Mononuclear cell (primary cell): ENCODE results near the gene SPNS2. TPM values are rescaled to one million over a fixed set of nuclear protein-coding genes. Genes with fewer than 3 reads are reported as not detected.

Source experiments
- H3K27me3 ChIP-seq: 2 replicates; pipeline ENCODE4 v1.6.0; 2011; ENCODE audit warnings: low read length, control low read depth; ENCODE audit not compliant: insufficient read depth
- H3K4me1 ChIP-seq: 2 replicates; pipeline ENCODE4 v1.5.1; 2011; ENCODE audit warnings: mild to moderate bottlenecking, low read length, control low read depth; ENCODE audit not compliant: insufficient read depth
- H3K4me3 ChIP-seq: 2 replicates; pipeline ENCODE4 v1.5.1; 2011; ENCODE audit warnings: mild to moderate bottlenecking, low read length, moderate library complexity
- H3K9me3 ChIP-seq: 2 replicates; pipeline ENCODE4 v1.5.1; 2011; ENCODE audit warnings: low read depth, mild to moderate bottlenecking, control low read depth, low read length
- total RNA-seq: library from RNA; depleted of rRNA; stranded (reverse); fragments of >200 nt; gene quantifications from one replicate; pipeline ENCODE4 v1.2.3, GENCODE V29; 2012

The SPNS2 gene, protein sequence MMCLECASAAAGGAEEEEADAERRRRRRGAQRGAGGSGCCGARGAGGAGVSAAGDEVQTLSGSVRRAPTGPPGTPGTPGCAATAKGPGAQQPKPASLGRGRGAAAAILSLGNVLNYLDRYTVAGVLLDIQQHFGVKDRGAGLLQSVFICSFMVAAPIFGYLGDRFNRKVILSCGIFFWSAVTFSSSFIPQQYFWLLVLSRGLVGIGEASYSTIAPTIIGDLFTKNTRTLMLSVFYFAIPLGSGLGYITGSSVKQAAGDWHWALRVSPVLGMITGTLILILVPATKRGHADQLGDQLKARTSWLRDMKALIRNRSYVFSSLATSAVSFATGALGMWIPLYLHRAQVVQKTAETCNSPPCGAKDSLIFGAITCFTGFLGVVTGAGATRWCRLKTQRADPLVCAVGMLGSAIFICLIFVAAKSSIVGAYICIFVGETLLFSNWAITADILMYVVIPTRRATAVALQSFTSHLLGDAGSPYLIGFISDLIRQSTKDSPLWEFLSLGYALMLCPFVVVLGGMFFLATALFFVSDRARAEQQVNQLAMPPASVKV
- 0.10 TPM for total RNA-seq

DNA sequence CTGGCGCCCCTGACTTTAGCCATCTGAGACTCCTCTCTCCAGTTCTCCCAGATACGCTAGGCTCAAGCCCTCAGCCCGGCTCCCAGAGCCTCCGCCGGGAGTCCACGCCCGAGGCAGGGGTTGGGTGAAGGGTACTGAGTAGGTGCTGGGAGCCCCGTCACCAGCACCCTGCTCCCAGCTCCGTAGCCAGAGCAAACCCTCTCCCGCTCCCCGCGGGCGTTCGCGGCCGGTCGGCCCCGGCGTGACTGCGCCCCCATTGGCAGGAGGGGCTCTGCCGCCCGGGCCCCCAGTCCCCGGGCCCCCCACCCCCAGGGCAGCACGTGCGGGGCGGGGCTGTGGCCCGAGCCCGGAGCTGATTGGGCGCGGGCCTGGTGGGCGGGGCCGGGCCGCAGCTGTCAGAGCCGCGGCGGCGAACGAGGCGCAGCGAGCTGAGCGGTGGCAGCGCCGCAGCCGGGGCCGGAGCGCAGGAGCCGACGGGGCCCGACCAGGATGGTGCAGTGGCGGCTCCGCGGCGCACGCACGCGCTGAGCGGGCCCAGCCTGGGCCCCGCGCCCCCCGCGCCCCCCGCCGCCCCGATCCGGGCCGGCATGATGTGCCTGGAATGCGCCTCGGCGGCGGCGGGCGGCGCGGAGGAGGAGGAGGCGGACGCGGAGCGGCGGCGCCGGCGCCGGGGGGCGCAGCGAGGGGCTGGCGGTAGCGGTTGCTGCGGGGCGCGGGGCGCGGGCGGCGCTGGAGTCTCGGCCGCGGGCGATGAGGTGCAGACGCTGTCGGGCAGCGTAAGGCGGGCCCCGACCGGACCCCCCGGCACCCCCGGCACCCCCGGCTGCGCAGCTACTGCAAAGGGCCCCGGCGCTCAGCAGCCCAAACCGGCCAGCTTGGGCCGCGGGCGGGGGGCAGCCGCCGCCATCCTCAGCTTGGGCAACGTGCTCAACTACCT lies at the start of gene SPNS2:
Gene SPNS2, plus strand, starts transcription at position 421 of the 937 bp plus-strand sequence. Its CDS starts 167 bp downstream, at position 588.
- Histone ChIP-seq H3K4me3 (peak within 1 kb of the TSS; percentile 24), H3K4me1 (peaks cover 19% of the 10 kb centered on the region), H3K9me3 (no peaks in the 10 kb centered on the region), H3K27me3 (peaks cover 19% of the 10 kb centered on the region)

DNA sequence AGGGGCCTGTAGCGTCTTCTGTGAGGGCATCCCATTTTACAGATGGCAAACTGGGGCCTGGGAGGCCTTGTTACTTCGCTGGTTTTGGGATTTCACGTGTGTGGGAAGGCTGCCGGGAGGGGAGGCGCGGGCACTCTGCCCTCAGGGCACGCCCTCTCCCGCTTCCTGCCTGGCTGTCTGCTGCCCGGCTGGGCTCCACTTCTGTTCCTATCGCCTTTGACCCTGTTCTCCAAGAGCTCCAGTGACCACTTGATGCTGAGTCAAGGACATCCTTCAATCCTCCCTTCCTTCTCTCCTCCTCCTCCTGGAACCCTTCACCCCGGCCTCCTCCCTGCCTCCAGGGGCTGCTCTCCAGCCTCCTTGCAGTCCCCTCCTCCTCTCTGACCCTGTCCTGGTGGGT lies 48.9 kb upstream of the SPNS2 start:
- Histone ChIP-seq H3K4me1 (peaks cover 7% of the 10 kb centered on the region), H3K4me3 (no peak overlapping the region), H3K27me3 (no peaks in the 10 kb centered on the region), H3K9me3 (no peaks in the 10 kb centered on the region)

DNA sequence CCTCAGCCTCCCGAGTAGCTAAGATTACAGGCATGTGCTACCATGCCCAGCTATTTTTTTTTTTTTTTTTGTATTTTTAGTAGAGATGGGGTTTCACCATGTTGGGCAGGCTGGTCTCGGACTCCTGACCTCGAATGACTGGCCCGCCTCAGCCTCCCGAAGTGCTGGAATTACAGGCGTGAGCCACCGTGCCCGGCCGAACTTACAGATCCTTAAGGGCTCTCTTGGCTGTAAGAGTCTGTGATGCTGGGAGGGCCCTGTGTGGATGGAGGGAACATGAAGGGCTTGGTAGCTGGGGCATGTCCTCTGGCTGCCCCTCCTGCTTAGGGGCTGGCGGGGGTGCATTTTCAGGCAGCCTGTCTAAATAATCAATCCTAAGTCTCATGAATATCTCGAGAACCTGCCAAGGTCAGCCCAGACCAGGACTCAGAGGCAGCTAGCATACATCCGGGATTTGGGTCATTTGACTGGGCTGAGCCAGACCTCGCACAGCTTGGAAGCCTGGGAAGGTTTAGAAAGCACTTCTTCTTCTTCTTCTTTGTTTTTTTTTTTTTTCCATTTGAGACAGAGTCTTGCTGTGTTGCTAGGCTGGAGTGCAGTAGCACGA lies 47.9 kb upstream of the SPNS2 start:
- H3K4me1 ChIP-seq, result peaks cover 3% of the 10 kb centered on the region
- H3K4me3 ChIP-seq, result no peak overlapping the region
- no peaks in the 10 kb centered on the region for H3K27me3 ChIP-seq
- no peaks in the 10 kb centered on the region for H3K9me3 ChIP-seq

DNA sequence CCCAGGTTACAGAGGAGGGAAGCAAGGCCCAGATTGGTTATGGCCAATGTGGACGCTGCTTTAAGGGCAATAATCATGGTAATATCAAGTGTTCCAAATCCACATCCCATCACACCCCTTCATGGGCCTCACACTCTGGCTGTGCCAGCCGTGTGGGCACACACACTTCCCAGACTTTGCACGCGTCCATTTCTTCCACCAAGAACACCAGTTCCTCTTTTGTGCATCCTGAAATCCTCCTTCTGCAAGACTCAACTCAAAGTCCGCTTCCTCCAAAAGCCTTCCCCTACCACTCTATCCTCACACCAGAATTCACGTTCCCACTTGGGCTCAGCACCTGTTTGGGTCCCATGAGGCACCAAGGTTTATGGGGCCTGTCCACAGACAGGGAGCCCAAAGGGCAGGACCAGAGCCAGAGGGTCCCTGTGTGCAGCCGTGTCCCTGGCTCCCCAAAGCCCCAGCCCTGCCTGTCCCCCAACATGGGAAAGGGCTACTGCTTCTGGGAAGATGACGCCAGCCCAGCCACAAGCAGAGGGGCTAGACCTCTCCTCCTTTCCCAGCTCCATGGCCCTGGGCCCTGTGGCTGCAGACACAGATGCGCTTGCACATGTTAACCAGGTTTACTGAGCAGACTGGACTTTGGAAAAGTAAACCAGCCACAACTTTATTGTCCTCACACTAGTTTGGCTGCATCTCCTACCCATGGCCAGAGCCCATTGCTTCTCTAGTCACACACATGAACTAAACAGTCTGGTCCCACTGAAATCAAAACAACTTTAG lies 44.7 kb upstream of the SPNS2 start:
- Histone ChIP-seq H3K27me3 (no peaks in the 10 kb centered on the region), H3K4me3 (no peak overlapping the region), H3K4me1 (peaks cover 3% of the 10 kb centered on the region), H3K9me3 (no peaks in the 10 kb centered on the region)

DNA sequence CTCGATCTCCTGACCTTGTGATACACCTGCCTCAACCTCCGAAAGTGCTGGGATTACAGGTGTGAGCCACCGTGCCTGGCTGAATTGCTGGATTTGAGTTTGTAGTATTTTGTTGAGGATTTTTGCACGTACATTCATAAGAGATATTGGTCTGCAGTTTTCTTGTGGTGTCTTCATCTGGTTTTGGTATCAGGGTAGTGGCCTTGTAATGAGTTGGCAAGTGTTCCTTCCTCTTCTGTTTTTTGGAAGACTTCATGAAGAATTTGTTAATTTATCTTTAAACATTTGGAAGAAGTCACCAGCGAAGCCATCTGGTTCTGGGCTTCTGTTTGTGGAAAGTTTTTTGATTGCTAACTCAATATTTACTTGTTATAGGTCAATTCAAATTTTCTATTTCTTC lies 38.0 kb upstream of the SPNS2 start:
- no peaks in the 10 kb centered on the region for H3K9me3 ChIP-seq
- H3K27me3 ChIP-seq, result no peaks in the 10 kb centered on the region
- H3K4me1 ChIP-seq, result no peaks in the 10 kb centered on the region
- no peak overlapping the region for H3K4me3 ChIP-seq

DNA sequence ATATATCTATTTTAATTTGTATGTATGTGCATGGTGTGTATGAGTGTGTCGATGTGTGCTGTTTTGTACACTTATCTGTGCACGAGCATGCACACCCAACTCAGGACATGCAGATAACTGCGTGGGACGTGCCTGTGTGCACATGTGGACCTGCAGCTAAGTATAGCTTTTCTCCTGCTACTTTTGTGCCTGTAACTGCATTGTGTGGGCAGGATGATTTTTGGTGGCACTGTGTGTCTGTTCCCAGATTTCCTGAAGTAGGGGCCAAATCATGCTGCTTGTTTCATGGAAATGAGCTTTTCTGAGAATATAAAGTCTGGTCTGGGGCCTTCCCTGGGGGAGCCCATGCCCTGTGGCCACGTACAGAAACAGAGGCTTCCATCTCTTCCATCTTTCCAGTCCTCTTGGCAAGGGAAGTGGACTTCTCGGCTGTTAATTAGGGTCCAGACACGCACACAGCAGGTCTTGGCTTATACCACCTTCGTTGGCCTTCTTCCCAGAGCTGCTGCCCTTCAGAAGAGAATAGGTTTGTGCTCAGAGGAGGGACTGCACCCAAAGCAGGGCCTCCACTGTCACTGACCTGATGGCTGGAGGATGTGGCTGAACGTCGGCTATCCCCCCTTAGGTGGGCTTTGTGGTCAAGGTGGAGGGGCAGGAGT lies 34.7 kb upstream of the SPNS2 start:
- Histone ChIP-seq H3K4me1 (no peaks in the 10 kb centered on the region), H3K27me3 (no peaks in the 10 kb centered on the region), H3K4me3 (no peak overlapping the region), H3K9me3 (no peaks in the 10 kb centered on the region)

DNA sequence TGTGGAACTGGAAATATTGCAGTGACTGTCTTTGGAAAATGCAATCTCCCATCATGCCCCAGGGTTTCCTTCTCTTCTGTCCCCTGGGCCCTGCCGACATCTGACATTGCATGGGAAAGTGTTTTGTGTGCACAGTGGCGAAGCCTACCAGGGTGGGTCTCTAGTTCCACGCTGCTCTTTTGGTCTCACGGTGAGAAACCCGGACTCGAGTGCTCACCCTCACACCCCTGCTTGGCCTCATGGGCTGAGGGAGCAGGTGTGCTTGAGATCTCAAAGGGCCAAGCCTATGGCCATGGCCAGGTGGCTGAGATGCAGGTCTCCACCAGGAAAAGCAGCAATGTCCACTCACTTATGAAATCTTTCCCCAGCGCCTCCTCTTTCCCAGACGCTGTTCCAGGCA lies 32.9 kb upstream of the SPNS2 start:
- Histone ChIP-seq H3K4me1 (no peaks in the 10 kb centered on the region), H3K27me3 (no peaks in the 10 kb centered on the region), H3K4me3 (no peak overlapping the region), H3K9me3 (no peaks in the 10 kb centered on the region)

DNA sequence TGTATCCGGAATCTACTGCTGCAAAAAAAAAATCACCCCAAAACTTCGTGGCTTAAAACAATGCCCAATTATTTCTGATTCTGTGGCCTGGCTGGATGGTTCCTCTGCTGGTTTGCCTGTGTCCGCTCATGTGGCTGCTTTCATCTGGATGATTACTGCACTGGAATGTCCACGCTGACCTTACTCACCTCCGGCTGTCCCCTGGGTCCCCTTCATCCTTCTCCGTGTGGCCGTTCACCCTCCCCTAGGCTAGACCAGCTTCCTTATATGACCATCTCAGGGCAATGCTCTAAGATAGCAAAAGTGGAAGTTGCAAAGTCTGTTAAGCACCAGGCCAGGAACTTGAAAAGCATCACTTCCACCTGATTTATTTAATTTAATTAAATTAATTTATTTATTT lies 31.4 kb upstream of the SPNS2 start:
- H3K9me3 ChIP-seq, result no peaks in the 10 kb centered on the region
- no peaks in the 10 kb centered on the region for H3K27me3 ChIP-seq
- no peak overlapping the region for H3K4me3 ChIP-seq
- no peaks in the 10 kb centered on the region for H3K4me1 ChIP-seq

DNA sequence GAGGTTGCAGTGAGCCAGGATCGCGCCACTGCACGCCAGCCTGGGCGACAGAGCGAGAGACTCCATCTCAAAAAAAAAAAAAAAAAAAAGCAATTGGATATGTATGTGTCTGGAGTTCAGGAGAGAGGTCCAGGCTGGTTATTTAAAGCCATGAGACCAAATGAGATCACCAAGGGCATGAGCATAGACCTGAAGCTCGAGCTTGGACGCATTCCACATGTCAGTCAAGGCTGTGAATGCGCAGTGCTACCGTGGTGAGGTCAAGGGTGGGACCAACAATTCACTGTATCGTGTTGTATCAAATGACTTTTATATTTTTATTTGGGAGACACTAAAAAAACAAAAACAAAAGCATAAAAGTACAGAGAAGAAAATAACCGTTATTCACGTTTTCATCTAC lies 29.1 kb upstream of the SPNS2 start:
- Histone ChIP-seq H3K4me1 (no peaks in the 10 kb centered on the region), H3K27me3 (no peaks in the 10 kb centered on the region), H3K9me3 (no peaks in the 10 kb centered on the region), H3K4me3 (no peak overlapping the region)

DNA sequence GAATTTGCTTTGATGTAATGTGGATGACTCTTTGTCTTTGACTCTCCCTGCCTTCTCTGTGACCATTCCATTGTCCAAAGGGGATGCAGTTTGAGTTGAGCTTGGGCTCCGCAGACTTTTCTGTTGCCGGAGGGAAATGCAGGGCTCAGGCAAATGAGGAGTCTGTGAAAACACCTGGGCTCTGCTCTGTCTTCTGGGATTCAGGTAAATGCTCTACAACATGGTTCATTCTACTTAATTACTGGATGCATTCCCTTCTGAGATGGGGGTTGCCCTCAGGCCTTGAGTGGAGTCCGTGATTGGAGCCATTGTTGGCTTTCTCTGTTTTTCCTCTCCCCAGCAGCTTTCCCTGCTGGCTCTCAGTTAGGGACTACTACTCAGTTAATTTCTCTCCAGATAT lies 26.4 kb upstream of the SPNS2 start:
- no peak overlapping the region for H3K4me3 ChIP-seq
- H3K4me1 ChIP-seq, result no peaks in the 10 kb centered on the region
- H3K9me3 ChIP-seq, result no peaks in the 10 kb centered on the region
- H3K27me3 ChIP-seq, result no peaks in the 10 kb centered on the region

DNA sequence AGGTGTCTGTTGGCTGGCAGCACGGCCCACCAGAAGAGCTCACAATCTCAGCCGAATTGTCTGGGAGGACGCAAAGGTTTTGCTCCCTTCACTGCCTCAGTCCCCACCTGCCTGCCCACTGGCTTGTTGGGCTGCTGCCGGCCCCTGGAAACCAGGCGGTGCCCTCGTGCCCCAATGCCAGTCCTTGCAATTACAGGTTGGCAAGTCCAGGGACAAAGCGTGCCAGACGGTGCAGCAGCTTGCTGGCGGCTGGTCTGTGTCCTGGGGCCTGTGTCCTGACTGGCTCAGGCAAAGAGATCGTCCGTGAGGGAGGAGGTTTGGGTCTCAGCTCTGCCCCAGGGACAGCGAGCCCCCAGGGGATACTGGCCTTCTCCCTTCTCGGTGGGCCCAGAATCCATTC lies 24.6 kb upstream of the SPNS2 start:
- Histone ChIP-seq H3K4me3 (no peak overlapping the region), H3K9me3 (no peaks in the 10 kb centered on the region), H3K27me3 (no peaks in the 10 kb centered on the region), H3K4me1 (no peaks in the 10 kb centered on the region)

DNA sequence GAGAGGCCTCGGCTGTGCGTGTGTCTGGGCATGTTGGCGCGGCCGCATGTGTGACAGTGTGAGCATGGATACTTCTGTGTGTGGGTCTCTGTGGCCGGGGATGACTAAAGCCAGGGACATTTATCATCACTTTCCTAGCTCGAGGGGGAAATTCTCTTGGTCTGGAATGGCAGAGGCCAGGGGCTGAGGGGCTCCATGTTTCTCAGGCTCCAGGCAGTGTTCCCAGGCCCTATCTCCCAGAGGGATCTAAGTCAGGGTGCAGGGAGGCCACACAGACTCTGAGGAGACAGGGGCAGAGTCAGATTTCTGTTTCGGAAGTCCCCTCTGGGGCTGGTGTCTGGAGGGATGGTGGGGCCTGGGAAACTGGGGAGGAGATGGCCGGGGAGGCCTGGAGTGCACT lies 23.7 kb upstream of the SPNS2 start:
- Histone ChIP-seq H3K27me3 (no peaks in the 10 kb centered on the region), H3K9me3 (no peaks in the 10 kb centered on the region), H3K4me3 (no peak overlapping the region), H3K4me1 (no peaks in the 10 kb centered on the region)

DNA sequence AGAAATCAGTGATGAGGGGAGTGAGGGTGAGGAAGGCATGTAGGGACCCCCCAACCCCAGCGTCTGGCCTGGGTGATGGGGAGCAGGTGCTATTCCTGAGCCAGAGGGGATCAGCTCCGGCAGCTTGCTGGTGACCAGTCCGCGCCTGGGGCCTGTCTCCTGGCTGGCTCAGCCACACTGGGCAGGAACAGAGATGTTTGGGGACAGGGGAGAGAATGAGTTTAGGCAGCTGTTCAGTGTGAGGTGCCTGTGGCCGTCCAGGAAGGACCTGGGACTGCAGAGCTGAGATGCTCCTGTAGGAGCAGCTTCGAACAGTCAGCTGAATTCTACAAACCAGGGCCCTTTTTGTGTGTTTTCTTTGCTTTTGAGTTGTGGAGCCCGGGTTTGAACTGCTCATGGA lies 23.2 kb upstream of the SPNS2 start:
- Histone ChIP-seq H3K9me3 (no peaks in the 10 kb centered on the region), H3K4me1 (peaks cover 4% of the 10 kb centered on the region), H3K27me3 (no peaks in the 10 kb centered on the region), H3K4me3 (no peak overlapping the region)

DNA sequence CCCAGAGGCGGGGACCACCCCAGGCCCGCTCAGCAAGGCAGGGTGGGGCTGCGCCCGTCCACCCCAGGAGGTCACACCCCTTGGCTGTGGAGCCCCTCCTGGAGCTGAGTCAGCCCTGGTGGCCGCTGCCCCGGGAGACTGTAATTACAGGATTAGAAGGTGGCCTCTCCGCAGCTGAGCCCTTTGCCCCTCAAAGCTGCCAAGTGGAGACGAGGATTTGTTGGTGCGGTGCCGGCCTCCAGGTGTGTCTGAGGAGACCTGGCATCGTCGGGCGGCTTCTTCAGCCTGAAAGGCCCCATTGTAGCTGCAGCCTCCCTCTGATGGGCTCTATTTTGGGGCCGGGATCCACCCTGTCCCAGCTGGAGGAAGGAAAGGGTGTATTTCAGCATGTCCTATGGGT lies 22.7 kb upstream of the SPNS2 start:
- no peak overlapping the region for H3K4me3 ChIP-seq
- H3K4me1 ChIP-seq, result peaks cover 9% of the 10 kb centered on the region
- no peaks in the 10 kb centered on the region for H3K27me3 ChIP-seq

More for the DNA sequence above, 22.7 kb upstream of the SPNS2 start:
- H3K9me3 ChIP-seq, result no peaks in the 10 kb centered on the region
